ENCODE measurements around the gene BLOC1S3. TPM values are rescaled to one million over a fixed set of nuclear protein-coding genes. Genes with fewer than 3 reads are reported as not detected.
"Not testable (repeated sequence)": the region's sequence is repeated elsewhere in the genome, so short reads cannot be mapped to it uniquely, and the experiment has no call there.

BLOC1S3 gene
- total RNA-seq, 1 donor from 2014 or later, result 3.1 TPM

GRCh38 chr19:45224645-45225044, 46.1 kb downstream of the BLOC1S3 start:
- no peak for DNase-seq

- DNase-seq, result not testable (repeated sequence)
Observed at GRCh38 chr19:45229056-45229455, 50.5 kb downstream of the BLOC1S3 start.

Other genes with a start within 250 kb of the BLOC1S3 start
- not detected for gene APOC4, start 236.5 kb upstream of the BLOC1S3 start, total RNA-seq
- gene APOC2, start 232.7 kb upstream of the BLOC1S3 start, total RNA-seq, result 1.4 TPM
- gene CLPTM1, start 223.4 kb upstream of the BLOC1S3 start, total RNA-seq, result 27.5 TPM
- gene RELB, start 177.3 kb upstream of the BLOC1S3 start, total RNA-seq, result 0.62 TPM
- 3.9 TPM for gene CLASRP, start 139.7 kb upstream of the BLOC1S3 start, total RNA-seq
- not detected for gene ZNF296, start 102.3 kb upstream of the BLOC1S3 start, total RNA-seq
- 13.3 TPM for gene GEMIN7, start 99.5 kb upstream of the BLOC1S3 start, total RNA-seq
- 20.6 TPM for gene PPP1R37, start 85.6 kb upstream of the BLOC1S3 start, total RNA-seq
- 0.47 TPM for gene NKPD1, start 17.8 kb upstream of the BLOC1S3 start, total RNA-seq
- gene TRAPPC6A, start 547 bp upstream of the BLOC1S3 start, total RNA-seq, result 2.2 TPM
- gene EXOC3L2, start 66.6 kb downstream of the BLOC1S3 start, total RNA-seq, result not detected
- 19.2 TPM for gene MARK4, start 72.5 kb downstream of the BLOC1S3 start, total RNA-seq
- gene CKM, start 144.1 kb downstream of the BLOC1S3 start, total RNA-seq, result 1.2 TPM
- gene KLC3, start 162.0 kb downstream of the BLOC1S3 start, total RNA-seq, result 0.16 TPM
- gene ERCC2, start 191.8 kb downstream of the BLOC1S3 start, total RNA-seq, result 10.9 TPM
- gene PPP1R13L, start 226.3 kb downstream of the BLOC1S3 start, total RNA-seq, result not detected
- 5.3 TPM for gene POLR1G, start 227.9 kb downstream of the BLOC1S3 start, total RNA-seq
- 51.2 TPM for gene ERCC1, start 245.1 kb downstream of the BLOC1S3 start, total RNA-seq

Measured in occipital lobe (tissue), 2 donors.